Fibroblast of lung (primary cell): ENCODE measurements around the gene SUPT4H1. TPM values are rescaled to one million over a fixed set of nuclear protein-coding genes. Genes with fewer than 3 reads are reported as not detected.

Experiments
- DNase-seq, 2 donors: peaks; one replicate each; pipeline versions ENCODE4 v3.0.0 to v3.0.0-alpha.2; 2010; ENCODE audit warnings: low read depth in 2 of 2
- H2AFZ ChIP-seq: 2 replicates; pipeline ENCODE4 v1.5.1; 2012; ENCODE audit warnings: low read length, control low read depth, inconsistent platforms
- H3K27ac ChIP-seq: 2 replicates; pipeline ENCODE4 v1.5.1; 2011; ENCODE audit warnings: low read length, control low read depth; ENCODE audit not compliant: insufficient read depth
- H3K27me3 ChIP-seq: 2 replicates; pipeline ENCODE4 v1.5.1; 2011; ENCODE audit warnings: mild to moderate bottlenecking, low read length; ENCODE audit not compliant: control insufficient read depth, insufficient read depth
- H3K36me3 ChIP-seq: 2 replicates; pipeline ENCODE4 v1.5.1; 2011; ENCODE audit warnings: low read length; ENCODE audit not compliant: control insufficient read depth, insufficient read depth
- H3K4me1 ChIP-seq: 2 replicates; pipeline ENCODE4 v1.5.1; 2011; ENCODE audit warnings: low read length; ENCODE audit not compliant: control insufficient read depth, insufficient read depth; ENCODE audit errors: extremely low read depth
- H3K4me2 ChIP-seq: 2 replicates; pipeline ENCODE4 v1.5.1; 2011; ENCODE audit warnings: low read length, control low read depth; ENCODE audit not compliant: insufficient read depth; ENCODE audit errors: extremely low read depth
- H3K4me3 ChIP-seq, 4 experiments: fragments of 200-600 bp in 1 of 4; sonication (generic) in 1 of 4; replicated peaks in 1 of 4; 2 replicates each; pipeline ENCODE4 v1.5.1; 2011 to 2016; ENCODE audit warnings: low read length in 4 of 4, low read depth in 3 of 4, mild to moderate bottlenecking in 3 of 4, control low read depth in 2 of 4, inconsistent platforms in 1 of 4, mixed read lengths in 1 of 4; ENCODE audit not compliant: insufficient read depth in 1 of 4; ENCODE audit errors: control extremely low read depth in 1 of 4
- H3K79me2 ChIP-seq: 2 replicates; pipeline ENCODE4 v1.5.1; 2012; ENCODE audit warnings: mild to moderate bottlenecking, low read length, inconsistent platforms; ENCODE audit not compliant: control insufficient read depth, insufficient read depth
- H3K9ac ChIP-seq: 2 replicates; pipeline ENCODE4 v1.5.1; 2011; ENCODE audit warnings: mild to moderate bottlenecking, low read length, control low read depth; ENCODE audit not compliant: insufficient read depth
- H3K9me3 ChIP-seq: 2 replicates; pipeline ENCODE4 v1.5.1; 2012; ENCODE audit warnings: low read depth, low read length; ENCODE audit not compliant: control insufficient read depth, insufficient read depth
- H4K20me1 ChIP-seq: 2 replicates; pipeline ENCODE4 v1.5.1; 2011; ENCODE audit warnings: low read length; ENCODE audit not compliant: control insufficient read depth, insufficient read depth; ENCODE audit errors: extremely low read depth
- EZH2 ChIP-seq: IDR thresholded peaks from 2 replicates; pipeline ENCODE4 v1.5.1; 2012; ENCODE audit warnings: low read length, control low read depth, mild to moderate bottlenecking; ENCODE audit errors: missing control alignments
- polyA plus RNA-seq, 2 donors: library from polyadenylated mRNA; depleted of rRNA in 1 of 2; stranded (reverse) in 1 of 2; unstranded in 1 of 2; fragments of >200 nt; gene quantifications; 2 replicates each; pipeline ENCODE4 v1.2.1, GENCODE V29; 2011 to 2012; ENCODE audit warnings: missing spikeins in 1 of 2
- total RNA-seq: library from RNA; depleted of rRNA; stranded (reverse); fragments of >200 nt; gene quantifications from 2 replicates; pipeline ENCODE4 v1.2.1, GENCODE V29; 2014
- TF ChIP-seq, protein P1 (sequence below), 2 donors: IDR thresholded peaks in 1 of 2; conservative IDR thresholded peaks in 1 of 2; 1 replicate in 1 of 2; 2 replicates in 1 of 2; pipeline ENCODE4 v1.5.1; 2011 to 2012; ENCODE audit warnings: low read length in 2 of 2, control low read depth in 1 of 2, inconsistent platforms in 1 of 2, low read depth in 1 of 2, mild to moderate bottlenecking in 1 of 2

Gene SUPT4H1
- total and polyA plus RNA-seq, 2 donors (not counting 1 experiment from before 2014, with no cell fraction given) = 41.9 to 207 TPM

DNA sequence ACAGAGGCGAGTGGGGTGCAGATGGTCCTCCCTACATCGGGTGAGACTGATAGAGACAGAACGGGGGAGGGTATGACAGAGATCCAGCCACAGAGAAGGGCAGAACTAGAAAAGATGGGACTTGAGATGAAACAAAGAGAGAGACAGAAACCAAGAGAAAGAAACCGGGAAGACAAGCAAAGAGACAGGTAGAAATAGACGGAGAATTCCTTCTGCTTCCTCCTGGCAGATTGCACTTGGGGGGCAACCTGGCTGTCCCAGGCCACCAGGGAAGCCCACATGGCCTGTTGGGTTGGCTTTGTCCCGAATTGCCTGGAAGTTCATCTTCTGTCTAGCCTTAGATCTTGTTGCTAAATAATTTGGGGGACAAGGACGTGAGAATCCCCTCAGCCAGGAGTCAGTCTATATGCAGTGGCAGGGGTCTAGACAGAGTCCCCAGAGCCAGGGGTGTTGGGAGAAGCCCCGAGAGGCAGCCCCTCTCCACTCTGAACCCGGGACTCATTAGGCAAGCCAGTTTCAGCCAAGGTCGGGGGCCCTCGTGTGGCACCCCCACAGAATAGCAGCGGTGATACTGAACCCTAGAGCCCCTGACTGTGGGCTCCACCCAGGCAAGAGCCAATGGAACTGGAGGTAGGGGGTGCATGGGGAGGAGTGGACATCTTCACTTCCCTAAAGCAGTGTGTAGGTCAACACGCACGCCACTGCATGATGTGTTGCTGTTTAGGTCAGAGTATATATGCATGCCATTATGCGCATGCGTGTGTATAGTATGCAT lies 22.8 kb downstream of the SUPT4H1 start:
- Histone ChIP-seq H3K27ac (no peak overlapping the region), H3K4me2 (no peak overlapping the region), H3K79me2 (no peaks in the 10 kb centered on the region), H3K27me3 (peaks cover 13% of the 10 kb centered on the region), H2AFZ (no peak overlapping the region), H3K4me1 (no peaks in the 10 kb centered on the region), H3K9me3 (no peaks in the 10 kb centered on the region), H4K20me1 (no peaks in the 10 kb centered on the region), H3K9ac (no peak overlapping the region), H3K4me3 (no peak overlapping the region), H3K36me3 (no peaks in the 10 kb centered on the region)
- TF ChIP-seq, protein P1, sequence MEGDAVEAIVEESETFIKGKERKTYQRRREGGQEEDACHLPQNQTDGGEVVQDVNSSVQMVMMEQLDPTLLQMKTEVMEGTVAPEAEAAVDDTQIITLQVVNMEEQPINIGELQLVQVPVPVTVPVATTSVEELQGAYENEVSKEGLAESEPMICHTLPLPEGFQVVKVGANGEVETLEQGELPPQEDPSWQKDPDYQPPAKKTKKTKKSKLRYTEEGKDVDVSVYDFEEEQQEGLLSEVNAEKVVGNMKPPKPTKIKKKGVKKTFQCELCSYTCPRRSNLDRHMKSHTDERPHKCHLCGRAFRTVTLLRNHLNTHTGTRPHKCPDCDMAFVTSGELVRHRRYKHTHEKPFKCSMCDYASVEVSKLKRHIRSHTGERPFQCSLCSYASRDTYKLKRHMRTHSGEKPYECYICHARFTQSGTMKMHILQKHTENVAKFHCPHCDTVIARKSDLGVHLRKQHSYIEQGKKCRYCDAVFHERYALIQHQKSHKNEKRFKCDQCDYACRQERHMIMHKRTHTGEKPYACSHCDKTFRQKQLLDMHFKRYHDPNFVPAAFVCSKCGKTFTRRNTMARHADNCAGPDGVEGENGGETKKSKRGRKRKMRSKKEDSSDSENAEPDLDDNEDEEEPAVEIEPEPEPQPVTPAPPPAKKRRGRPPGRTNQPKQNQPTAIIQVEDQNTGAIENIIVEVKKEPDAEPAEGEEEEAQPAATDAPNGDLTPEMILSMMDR (conservative IDR thresholded peaks at IDR 0.05 in 1 of 2, IDR thresholded peaks at IDR 0.05 in 1 of 2; ENCODE audit: low read depth in 1 of 2, low read length in 2 of 2) = peak; percentile 7 to 28
- peak; percentile 28 for TF ChIP-seq EZH2
- no peak for DNase-seq

DNA sequence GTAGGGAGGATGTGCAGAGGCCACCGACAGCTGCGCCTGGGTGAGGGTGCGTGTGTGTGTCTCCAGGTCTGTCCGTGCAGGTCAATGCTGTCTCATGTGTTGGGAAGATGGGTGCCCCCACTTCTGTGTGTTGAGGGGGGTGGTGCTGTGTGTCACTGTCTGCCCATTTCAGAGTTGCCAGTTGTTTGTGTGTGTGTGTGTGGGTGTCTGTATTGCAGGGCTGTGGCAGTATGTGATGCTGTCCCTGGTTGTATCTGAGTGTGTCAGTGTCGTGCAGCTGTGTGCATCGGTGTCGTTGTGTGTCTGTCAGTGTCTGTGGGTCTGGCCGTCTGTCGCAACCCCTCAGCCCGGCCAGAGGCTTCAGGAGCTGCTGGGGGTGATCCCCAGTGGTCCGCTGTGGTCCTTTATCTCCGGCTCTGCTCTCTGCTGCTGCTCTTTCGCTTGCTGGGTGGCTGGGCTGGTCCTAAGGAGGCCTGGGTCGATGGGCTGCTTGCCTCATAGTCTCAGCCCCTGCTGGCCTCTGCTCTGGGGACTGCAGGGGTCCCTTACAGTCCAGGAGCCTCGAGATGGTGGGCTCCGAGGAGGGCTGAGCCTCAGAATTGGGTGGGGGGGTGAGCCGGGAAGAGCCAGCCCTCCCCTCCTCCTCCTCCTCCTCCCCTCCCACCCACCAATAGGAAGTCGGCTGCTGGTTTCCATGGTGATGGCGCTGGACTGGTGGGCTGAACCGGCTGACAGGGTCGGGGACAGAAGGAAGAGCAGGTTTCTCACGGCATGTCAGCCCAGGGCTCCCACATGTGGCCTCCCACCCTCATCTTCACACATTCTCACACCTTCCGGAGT lies 23.6 kb downstream of the SUPT4H1 start, which contains the start of gene TSPOAP1:
TSPOAP1 (minus strand) TSS at position 601 of the 840 bp plus-strand sequence. CDS start 875 bp downstream, outside the sequence.
- Histone ChIP-seq H4K20me1 (no peaks in the 10 kb centered on the region), H3K27me3 (peaks cover 18% of the 10 kb centered on the region), H3K4me1 (no peaks in the 10 kb centered on the region), H3K9me3 (no peaks in the 10 kb centered on the region), H2AFZ (no peak within 1 kb of the TSS), H3K79me2 (no peaks in the 10 kb centered on the region), H3K9ac (no peak within 1 kb of the TSS), H3K27ac (no peak within 1 kb of the TSS), H3K4me2 (no peak within 1 kb of the TSS), H3K36me3 (no peaks in the 10 kb centered on the region), H3K4me3 (no peak within 1 kb of the TSS)
- TF ChIP-seq EZH2 = no peak
- TF ChIP-seq, protein P1 (conservative IDR thresholded peaks at IDR 0.05 in 1 of 2, IDR thresholded peaks at IDR 0.05 in 1 of 2; ENCODE audit: low read depth in 1 of 2, low read length in 2 of 2) = no peak
- no peak for DNase-seq
